Mucosa of stomach (tissue), 1 donor: Measurements from ENCODE around the gene MAML1.
"Not testable (repeated sequence)": the region's sequence is repeated elsewhere in the genome, so short reads cannot be mapped to it uniquely, and the experiment has no call there.

Experiments
- H3K27me3 ChIP-seq: one replicate; pipeline ENCODE4 v1.7.0; 2013; ENCODE audit warnings: mild to moderate bottlenecking, low read length; ENCODE audit not compliant: control insufficient read depth, insufficient read depth
- H3K36me3 ChIP-seq: one replicate; pipeline ENCODE4 v1.7.0; 2013; ENCODE audit warnings: low read length; ENCODE audit not compliant: control insufficient read depth, insufficient read depth
- H3K4me1 ChIP-seq: one replicate; pipeline ENCODE4 v1.7.0; 2013; ENCODE audit warnings: mild to moderate bottlenecking, low read length; ENCODE audit not compliant: control insufficient read depth, insufficient read depth
- H3K4me3 ChIP-seq: one replicate; pipeline ENCODE4 v1.7.0; 2013; ENCODE audit warnings: low read length
- H3K9ac ChIP-seq: one replicate; pipeline ENCODE4 v1.7.0; 2013; ENCODE audit warnings: mild to moderate bottlenecking, low read length, moderate library complexity
- H3K9me3 ChIP-seq: one replicate; pipeline ENCODE4 v1.7.0; 2013; ENCODE audit warnings: mild to moderate bottlenecking, low read length, moderate library complexity; ENCODE audit not compliant: control insufficient read depth
- donor health status: Pancreatic carcinoma.

The MAML1 gene

GRCh38 chr5:179744106-179744505, 11.5 kb downstream of the MAML1 start:
- H3K27me3 ChIP-seq, H3K36me3 ChIP-seq, H3K4me3 ChIP-seq: not testable (repeated sequence)

GRCh38 chr5:179746872-179747271, 14.2 kb downstream of the MAML1 start:
- H3K27me3 ChIP-seq, result no peaks in the 10 kb centered on the region
- no peaks in the 10 kb centered on the region for H3K9me3 ChIP-seq
- H3K9ac ChIP-seq, result no peak overlapping the region
- no peaks in the 10 kb centered on the region for H3K36me3 ChIP-seq
- no peaks in the 10 kb centered on the region for H3K4me1 ChIP-seq
- no peak overlapping the region for H3K4me3 ChIP-seq

More at GRCh38 chr5:179744106-179744505, 11.5 kb downstream of the MAML1 start:
- H3K4me1 ChIP-seq, H3K9me3 ChIP-seq, H3K9ac ChIP-seq: not testable (repeated sequence)

DNA sequence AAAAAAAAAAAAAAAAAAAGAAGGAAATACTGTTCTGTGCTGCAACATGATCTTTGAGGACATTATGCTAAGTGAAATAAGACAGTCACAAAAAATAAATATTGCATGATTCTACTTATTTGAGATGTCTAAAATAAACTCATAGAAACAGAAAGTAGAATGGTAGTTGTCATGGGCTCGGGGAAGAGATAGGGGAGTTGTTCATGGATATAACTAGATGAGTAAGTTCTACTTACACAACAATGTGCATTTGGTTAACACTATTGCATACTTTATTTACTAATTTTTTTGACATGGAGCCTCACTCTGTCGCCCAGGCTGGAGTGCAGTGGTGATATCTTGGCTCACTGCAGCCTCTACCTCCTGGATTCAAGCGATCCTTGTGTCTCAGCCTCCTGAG, 15.2 kb downstream of the MAML1 start:
- no peaks in the 10 kb centered on the region for H3K27me3 ChIP-seq
- H3K9me3 ChIP-seq, result no peaks in the 10 kb centered on the region
- no peak overlapping the region for H3K9ac ChIP-seq
- no peaks in the 10 kb centered on the region for H3K36me3 ChIP-seq
- no peaks in the 10 kb centered on the region for H3K4me1 ChIP-seq
- no peak overlapping the region for H3K4me3 ChIP-seq

DNA sequence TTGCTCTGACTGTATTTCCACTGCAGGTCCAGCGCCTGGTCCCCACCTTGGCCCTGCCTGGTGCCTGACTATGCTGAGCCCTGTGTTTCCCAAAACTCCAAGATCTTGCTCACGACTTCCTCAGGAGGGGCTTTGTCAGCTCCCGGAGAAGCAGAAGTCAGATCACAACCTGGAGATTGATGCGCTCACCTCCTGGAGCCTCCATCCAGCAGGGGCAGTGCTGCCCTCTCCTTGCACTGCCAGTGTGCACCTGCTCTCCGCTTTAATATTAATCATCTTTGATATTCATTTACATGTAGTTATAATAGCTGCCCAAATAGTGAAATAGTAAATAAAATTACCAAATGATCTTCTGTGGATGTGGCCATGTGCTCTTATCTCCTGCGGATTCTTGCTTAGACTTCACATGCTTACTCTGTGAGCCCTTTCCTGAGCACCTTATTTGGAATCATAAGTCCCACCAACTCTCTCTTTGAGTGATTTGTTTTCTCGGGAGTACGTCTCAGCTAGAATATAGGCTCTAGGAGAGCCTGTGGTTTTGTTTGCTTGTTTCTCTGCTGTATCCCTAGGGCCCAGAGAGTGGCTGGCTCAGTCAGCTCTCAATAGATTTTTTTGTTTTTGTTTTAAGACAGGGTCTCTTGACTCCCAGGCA, 17.4 kb downstream of the MAML1 start:
- no peaks in the 10 kb centered on the region for H3K27me3 ChIP-seq
- no peak overlapping the region for H3K4me3 ChIP-seq
- peaks cover 12% of the 10 kb centered on the region for H3K4me1 ChIP-seq
- H3K9me3 ChIP-seq, result no peaks in the 10 kb centered on the region
- H3K36me3 ChIP-seq, result no peaks in the 10 kb centered on the region
- no peak overlapping the region for H3K9ac ChIP-seq

DNA sequence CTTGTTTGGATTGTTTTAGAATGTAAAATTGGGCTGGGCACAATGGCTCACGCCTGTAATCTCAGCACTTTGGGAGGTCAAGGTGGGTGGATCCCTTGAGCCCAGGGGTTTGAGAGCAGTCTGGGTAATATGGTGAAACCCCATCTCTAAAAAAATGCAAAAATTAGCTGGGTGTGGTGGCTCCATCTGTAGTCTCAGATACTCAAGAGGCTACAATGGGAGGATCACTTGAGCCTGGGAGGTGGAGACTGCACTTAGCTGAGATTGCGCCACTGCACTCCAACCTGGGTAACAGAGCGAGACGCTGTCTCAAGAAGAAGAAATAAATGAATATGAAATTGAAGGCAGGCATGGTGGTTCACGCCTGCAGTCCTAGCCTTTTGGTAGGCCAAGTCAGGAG, 21.3 kb downstream of the MAML1 start:
- Histone ChIP-seq H3K4me1 (peaks cover 16% of the 10 kb centered on the region), H3K4me3 (no peak overlapping the region), H3K36me3 (no peaks in the 10 kb centered on the region), H3K9ac (no peak overlapping the region), H3K9me3 (no peaks in the 10 kb centered on the region), H3K27me3 (no peaks in the 10 kb centered on the region)

DNA sequence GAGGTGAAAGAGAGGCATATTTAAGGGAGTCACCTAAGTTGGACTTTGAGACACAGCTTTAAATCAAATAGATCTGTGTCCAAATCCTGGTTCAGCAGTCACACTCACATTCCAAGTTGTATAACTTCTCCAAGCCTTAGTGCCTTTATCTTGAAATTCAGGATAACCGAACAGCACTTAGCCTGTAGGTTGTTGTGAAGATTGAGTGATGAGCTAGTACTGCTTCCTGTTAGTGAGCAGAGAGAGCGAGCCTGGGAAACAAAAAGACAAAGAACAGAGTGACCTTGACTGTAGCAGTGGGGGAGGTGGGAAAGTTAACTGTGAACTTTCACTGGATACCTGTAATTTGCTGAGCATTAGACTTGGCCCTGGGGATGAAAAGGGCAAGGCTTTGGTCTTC, 22.4 kb downstream of the MAML1 start:
- H3K27me3 ChIP-seq, result no peaks in the 10 kb centered on the region
- no peaks in the 10 kb centered on the region for H3K36me3 ChIP-seq
- H3K9ac ChIP-seq, result no peak overlapping the region
- peaks cover 22% of the 10 kb centered on the region for H3K4me1 ChIP-seq
- H3K9me3 ChIP-seq, result no peaks in the 10 kb centered on the region
- H3K4me3 ChIP-seq, result no peak overlapping the region

- Histone ChIP-seq H3K9ac (no peak overlapping the region), H3K4me3 (no peak overlapping the region), H3K4me1 (peaks cover 45% of the 10 kb centered on the region), H3K9me3 (no peaks in the 10 kb centered on the region), H3K27me3 (no peaks in the 10 kb centered on the region), H3K36me3 (no peaks in the 10 kb centered on the region)
These were observed 26.3 kb downstream of the MAML1 start for GRCh38 chr5:179758955-179759354.

DNA sequence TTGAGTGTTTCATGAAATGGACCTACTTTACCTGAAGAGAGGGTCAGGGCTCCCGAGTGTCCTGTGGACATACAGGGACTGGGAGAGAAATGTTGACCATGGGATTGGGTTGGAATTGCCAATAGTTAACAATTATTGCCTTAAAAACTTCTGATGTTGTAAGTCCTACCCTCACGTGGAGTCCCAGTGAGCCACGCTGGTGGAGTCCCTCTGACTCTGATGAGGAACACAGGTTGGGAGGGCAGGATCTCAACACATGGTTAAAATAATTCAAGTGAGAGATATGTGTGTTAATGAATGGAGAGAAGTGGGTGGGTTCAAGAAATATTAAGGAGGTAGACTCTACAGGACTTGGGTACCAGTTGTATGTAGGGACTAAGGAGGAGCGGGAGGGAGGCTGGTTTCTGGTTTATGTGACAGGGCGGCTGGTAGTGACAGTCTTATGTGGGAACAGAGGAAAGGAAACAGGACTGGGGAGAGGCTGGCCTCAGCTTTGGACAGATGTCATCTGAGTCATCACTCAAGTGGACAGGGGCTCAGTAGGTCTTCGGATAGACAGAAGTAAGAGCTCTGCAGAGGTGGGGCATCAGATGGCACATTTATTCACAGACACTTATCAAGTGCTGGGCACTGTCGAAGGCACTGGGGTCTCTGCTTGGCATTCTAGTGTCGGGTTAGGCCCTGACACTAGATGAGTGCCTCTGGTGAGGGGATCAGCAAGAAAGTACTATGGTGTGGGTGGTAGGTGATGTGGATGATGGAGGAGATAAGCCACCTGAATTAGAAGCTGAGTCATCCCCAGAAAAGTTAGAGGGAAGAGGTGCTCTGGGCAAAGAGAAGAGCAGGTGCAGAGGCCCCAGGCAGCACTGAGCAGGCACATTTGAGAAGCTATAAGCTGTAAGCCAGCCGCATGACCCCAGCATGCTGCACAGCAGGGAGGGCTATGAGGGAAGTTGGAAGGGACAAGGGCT, 27.2 kb downstream of the MAML1 start:
- no peak overlapping the region for H3K9ac ChIP-seq
- no peak overlapping the region for H3K4me3 ChIP-seq
- no peaks in the 10 kb centered on the region for H3K9me3 ChIP-seq
- H3K27me3 ChIP-seq, result no peaks in the 10 kb centered on the region
- H3K4me1 ChIP-seq, result peaks cover 36% of the 10 kb centered on the region
- no peaks in the 10 kb centered on the region for H3K36me3 ChIP-seq

GRCh38 chr5:179762079-179762780, 29.6 kb downstream of the MAML1 start:
- Histone ChIP-seq H3K9me3 (no peaks in the 10 kb centered on the region), H3K4me1 (peaks cover 37% of the 10 kb centered on the region), H3K36me3 (peaks cover 10% of the 10 kb centered on the region), H3K9ac (no peak overlapping the region), H3K27me3 (no peaks in the 10 kb centered on the region), H3K4me3 (no peak overlapping the region)

DNA sequence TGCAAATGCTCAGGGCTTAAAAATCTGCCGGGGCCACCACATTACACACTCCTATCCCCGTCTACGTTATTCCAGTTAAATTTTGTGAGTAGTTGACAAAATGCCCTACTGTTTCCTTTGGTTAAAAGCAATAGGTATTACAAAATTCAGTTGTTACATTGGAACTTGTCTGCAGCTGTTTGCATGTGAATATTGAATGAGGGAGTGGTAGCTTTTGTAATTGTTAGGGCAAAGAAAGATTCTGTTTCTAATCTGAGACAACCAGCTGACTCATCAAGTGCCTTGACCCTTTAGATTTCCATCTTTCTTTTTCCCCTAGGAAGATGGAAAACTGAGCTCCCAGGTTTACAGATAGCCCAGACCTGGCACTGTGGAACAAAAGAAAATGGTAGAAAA, 30.2 kb downstream of the MAML1 start:
- Histone ChIP-seq H3K27me3 (no peaks in the 10 kb centered on the region), H3K4me1 (peaks cover 37% of the 10 kb centered on the region), H3K4me3 (no peak overlapping the region), H3K9ac (no peak overlapping the region), H3K36me3 (peaks cover 10% of the 10 kb centered on the region), H3K9me3 (no peaks in the 10 kb centered on the region)

GRCh38 chr5:179763215-179763945, 30.8 kb downstream of the MAML1 start:
- peaks cover 10% of the 10 kb centered on the region for H3K36me3 ChIP-seq
- no peak overlapping the region for H3K9ac ChIP-seq
- no peak overlapping the region for H3K4me3 ChIP-seq
- peaks cover 37% of the 10 kb centered on the region for H3K4me1 ChIP-seq
- no peaks in the 10 kb centered on the region for H3K27me3 ChIP-seq
- no peaks in the 10 kb centered on the region for H3K9me3 ChIP-seq
